ENCODE results near the gene RRN3. TPM values are rescaled to one million over a fixed set of nuclear protein-coding genes. Genes with fewer than 3 reads are reported as not detected.
"Not testable (repeated sequence)": the region's sequence is repeated elsewhere in the genome, so short reads cannot be mapped to it uniquely, and the experiment has no call there.

RRN3 gene
- total RNA-seq, 2 experiments from 2014 or later: 49.9 to 50.1 TPM

DNA sequence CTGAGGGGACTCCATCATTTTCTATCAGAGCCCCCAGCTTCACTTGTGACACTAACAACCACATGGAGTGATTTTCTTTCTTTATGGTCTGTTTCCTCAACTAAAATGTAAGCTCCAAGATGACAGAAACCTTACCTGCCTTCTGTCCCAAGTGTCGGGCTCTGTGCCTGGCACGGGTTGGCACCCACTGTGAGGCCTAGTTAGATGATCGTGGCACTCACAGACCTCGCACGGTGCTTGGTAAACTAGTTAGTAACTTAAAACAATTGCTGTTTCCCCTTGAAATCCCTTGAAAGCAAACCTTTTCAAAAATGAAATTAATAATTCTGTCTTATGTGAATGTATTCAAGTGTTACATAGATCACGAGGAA, 65.7 kb downstream of the RRN3 start:
- H3K4me1 Mint-ChIP-seq: not testable (repeated sequence)
- H3K27ac Mint-ChIP-seq: peak overlapping the region; percentile 31

DNA sequence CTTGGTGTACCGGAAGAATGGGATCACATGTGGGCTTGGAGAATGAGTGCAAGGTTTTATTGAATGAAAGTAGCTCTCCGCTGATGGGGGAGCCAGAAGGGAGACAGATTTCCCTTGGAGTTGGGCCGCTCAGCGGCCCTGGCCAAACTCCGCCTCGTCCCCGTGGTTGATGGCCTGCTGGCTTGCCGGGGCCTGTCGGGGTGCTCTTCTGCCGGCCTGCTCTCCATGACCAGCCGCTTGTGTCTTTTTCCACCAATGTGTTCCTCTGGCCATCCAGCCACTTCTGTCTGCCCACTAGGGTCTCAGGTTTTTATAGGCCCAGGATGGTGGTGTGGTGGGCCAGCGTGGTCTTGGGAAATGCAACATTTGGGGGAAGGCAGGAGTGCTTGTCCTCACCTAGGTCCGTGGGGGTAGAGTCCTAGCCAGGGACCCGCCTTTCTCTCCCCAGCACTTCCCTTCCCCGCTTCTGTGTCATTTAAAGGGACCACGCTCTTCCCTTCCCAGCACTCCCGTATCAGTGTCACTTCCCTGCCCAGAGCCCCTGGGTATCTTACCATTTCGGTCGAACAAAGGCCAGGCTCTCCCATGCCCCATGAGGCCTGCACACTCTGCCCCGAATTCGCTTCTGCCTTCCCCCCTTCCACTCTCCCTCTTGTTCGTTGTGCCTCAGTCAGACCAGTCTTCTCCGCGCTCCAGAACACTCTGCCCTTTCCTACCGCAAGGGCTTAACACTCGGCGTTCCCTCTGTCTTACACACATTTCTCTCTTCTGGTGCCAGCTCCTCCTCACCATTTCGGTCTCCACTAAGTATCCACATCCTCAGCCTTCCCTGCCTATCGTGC, 66.3 kb downstream of the RRN3 start:
- not testable (repeated sequence) for DNase-seq, H3K27me3 Mint-ChIP-seq, H3K4me1 Mint-ChIP-seq, H3K9me3 Mint-ChIP-seq, H3K4me3 Mint-ChIP-seq
- peaks cover 28% of the 10 kb centered on the region for H3K36me3 Mint-ChIP-seq
- H3K27ac Mint-ChIP-seq: peak overlapping the region; percentile 31

More for the DNA sequence above, 65.7 kb downstream of the RRN3 start:
- not testable (repeated sequence) for H3K4me3 Mint-ChIP-seq, DNase-seq, H3K9me3 Mint-ChIP-seq, H3K27me3 Mint-ChIP-seq
- peaks cover 25% of the 10 kb centered on the region for H3K36me3 Mint-ChIP-seq

DNA sequence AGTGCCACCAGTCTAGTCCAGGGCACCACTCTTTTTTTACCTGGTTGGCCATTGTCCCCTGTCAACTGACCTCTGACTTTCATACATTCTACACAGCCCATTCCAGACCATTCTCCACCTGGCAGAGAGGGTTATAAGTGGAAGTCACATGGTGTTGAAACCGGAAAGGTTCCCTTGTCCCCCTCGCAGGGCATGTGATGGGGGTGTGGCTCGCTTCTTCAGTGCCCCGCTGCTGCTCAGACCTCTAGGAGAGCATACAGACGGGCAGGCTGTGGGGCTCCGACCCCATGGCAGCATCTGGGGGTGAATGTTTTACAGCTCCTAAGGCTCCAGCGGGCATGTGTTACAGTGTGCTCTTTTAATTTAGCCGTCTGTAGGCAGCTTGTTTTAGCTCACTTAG, 67.0 kb downstream of the RRN3 start:
- H3K9me3 Mint-ChIP-seq, H3K4me3 Mint-ChIP-seq, DNase-seq, H3K4me1 Mint-ChIP-seq, H3K27me3 Mint-ChIP-seq, H3K27ac Mint-ChIP-seq: not testable (repeated sequence)
- H3K36me3 Mint-ChIP-seq: peaks cover 23% of the 10 kb centered on the region

DNA sequence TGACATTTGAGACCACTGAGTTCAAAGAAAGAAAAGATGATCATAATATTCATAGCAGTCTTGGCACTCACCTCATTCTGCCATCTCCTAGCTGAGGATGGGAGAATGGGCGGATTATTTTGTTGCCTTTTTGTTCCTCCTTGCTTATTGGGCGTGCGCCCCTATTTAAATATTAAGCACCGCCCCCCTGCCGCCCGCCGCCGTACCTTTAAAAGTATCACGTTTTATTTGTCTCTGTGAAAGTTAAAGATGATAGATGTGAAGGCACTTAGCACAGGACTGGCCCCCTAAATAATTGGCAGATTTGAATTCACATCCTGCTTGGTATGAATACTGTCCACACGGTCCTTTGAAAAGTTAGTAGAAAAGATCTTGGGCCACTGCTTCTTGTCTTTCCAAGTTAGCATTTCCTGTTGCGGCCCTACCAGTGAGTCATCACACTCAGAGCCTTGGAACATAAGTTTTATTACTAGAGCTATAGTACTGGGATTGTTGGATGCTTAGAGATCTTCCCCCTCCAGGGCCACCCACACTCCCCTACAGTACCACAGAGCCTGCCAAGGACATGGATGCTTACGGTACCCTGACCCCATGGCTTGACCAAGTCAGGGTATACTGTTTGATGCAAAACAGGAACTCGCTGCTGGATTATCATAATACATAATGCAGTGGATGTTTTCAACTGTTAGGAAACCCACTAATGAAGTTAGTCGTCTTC, 68.7 kb downstream of the RRN3 start:
- H3K27me3 Mint-ChIP-seq, H3K4me1 Mint-ChIP-seq, DNase-seq, H3K27ac Mint-ChIP-seq, H3K9me3 Mint-ChIP-seq, H3K4me3 Mint-ChIP-seq: not testable (repeated sequence)
- peaks cover 18% of the 10 kb centered on the region for H3K36me3 Mint-ChIP-seq

DNA sequence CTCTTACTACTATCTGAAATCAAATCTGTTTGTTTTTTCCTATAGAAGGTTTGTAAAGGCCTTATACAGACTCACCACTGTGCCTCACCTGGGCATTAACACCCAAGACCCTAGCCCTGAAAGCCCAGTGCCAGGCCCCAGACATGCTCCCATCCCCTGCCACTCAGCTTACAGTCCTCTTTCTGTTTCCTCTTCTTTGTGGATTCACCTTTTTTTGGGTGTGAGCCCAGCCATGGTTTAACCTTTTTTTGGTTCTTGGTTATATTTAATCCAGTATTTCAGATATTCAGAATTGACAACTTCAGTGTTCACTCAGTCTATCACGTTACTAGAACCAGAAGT, 69.2 kb downstream of the RRN3 start:
- H3K9me3 Mint-ChIP-seq, H3K4me1 Mint-ChIP-seq, DNase-seq, H3K4me3 Mint-ChIP-seq, H3K27me3 Mint-ChIP-seq: not testable (repeated sequence)
- H3K27ac Mint-ChIP-seq: peak overlapping the region; percentile 4
- H3K36me3 Mint-ChIP-seq: peaks cover 18% of the 10 kb centered on the region

DNA sequence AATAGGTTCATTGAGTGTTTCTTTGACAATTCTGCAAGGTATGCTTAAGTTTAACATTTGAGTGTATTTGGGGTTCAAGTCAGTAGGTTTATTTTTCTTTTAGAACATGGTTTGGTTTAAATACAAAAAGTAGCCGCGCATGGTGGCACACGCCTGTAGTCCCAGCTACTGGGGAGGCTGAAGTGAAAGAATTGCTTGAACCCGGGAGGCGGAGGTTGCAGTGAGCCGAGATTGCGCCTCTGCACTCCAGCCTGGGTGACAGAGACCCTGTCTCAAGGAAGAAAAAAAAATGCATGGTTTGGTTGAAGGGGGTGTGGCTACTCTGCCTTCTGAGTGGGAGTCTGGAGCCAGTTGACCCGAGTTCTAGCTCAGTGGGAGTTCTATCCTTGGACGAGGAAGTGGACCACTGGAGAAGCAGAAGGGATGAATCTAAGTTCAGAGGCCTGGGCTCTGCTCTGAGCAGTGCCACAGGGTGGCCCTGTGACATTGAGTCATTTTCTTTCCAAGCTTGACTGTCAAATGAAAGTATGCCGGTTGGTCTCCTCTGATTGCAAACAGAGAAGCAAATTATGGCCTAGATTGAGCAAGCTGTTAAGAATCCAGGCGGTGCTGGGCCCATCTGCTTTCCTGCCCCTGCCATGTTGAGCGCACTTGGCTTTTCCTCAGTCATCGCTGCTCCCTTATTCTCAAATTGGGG, 70.5 kb downstream of the RRN3 start:
- H3K4me3 Mint-ChIP-seq, H3K27me3 Mint-ChIP-seq, H3K27ac Mint-ChIP-seq, DNase-seq, H3K9me3 Mint-ChIP-seq, H3K4me1 Mint-ChIP-seq: not testable (repeated sequence)
- peaks cover 21% of the 10 kb centered on the region for H3K36me3 Mint-ChIP-seq

DNA sequence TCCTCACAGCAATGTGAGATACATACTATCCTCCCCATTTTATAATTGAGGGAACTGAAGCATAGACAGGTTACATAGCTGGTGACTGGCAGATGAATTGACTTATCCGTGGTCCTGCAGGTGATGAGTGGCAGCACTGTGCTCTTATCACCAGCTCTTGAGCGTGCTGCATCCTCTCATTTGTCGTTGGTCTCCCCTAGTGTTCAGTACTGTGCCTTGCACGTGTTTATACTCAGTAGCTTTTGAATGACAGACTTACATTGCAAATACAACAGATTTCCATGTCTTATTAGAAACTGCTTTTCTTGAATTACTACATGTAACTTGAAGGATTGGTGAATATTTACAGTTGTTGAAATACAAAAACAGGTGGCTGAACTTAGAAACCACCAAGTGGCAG, 71.9 kb downstream of the RRN3 start:
- H3K27ac Mint-ChIP-seq: not testable (repeated sequence)
- peaks cover 22% of the 10 kb centered on the region for H3K36me3 Mint-ChIP-seq

DNA sequence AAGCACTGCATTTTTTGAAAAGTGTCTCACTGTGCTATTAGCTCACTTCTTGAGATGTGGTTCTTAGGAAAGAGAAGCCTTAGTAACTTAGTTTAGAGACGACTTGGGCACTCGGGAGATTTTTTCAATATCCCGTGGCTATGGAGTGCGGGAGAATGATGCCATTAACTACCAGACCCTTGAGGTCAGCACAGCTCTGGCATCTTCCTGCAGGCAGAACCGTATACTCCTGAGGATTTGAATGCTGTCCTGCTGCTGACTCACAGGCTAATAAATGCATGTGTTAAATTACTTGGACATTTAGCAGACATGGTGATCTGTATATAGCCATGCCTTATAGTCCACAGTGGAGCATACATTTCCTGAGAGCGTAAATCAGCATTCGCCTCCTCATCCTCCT, 72.6 kb downstream of the RRN3 start:
- not testable (repeated sequence) for H3K27me3 Mint-ChIP-seq, H3K4me1 Mint-ChIP-seq, H3K27ac Mint-ChIP-seq, H3K9me3 Mint-ChIP-seq, DNase-seq, H3K4me3 Mint-ChIP-seq
- peaks cover 26% of the 10 kb centered on the region for H3K36me3 Mint-ChIP-seq

More for the DNA sequence above, 71.9 kb downstream of the RRN3 start:
- DNase-seq: peak; percentile 43
- H3K4me1 Mint-ChIP-seq, H3K9me3 Mint-ChIP-seq, H3K27me3 Mint-ChIP-seq, H3K4me3 Mint-ChIP-seq: not testable (repeated sequence)

DNA sequence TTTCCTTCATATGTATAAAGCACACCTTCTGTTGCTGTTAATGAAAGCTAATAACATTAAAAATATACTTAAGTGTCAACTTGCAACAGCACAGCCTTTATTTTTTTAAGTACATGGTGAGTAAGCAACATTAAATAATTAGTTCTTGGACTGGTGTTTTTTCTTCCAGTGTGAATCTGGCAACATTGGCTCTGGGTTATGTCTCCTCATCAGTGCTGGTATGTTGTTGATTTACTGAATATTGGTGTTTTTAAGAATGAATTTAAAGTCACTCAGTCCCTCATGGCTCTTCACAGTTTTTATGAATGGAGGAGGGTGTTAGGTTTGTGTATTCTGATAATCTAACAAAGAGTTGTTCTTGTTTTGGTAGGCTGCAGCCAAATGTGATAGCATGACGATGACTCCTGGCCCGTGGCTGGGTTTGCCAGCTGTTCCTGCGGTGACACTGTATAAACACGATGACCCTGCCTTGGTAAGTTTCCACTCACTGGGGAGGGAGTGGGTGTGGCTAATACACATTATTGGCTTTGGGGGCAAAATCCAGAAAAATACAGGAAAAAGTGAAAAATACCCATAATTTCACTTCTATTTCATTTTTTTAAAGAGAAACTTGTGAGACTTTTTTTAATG, 77.0 kb downstream of the RRN3 start:
- peaks cover 18% of the 10 kb centered on the region for H3K36me3 Mint-ChIP-seq

DNA sequence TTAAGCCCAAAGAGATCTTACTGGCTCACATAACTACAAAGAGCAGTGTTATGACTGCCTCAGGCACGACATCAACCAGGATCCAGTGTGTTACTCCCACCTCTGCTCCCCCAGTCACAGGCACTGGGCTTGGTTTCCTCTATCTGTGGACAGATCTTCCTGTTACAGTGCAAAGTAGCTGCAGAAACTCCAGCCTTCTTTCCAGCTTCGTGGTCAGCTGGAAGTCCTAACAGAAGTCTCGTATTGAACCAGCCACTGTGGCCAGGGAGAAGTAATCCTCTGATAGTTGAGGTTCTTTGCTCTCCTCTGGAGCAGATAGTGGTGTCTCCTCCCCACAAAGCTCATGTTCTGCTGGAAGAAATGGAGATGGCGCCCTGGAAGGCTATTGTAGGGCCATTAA, 77.7 kb downstream of the RRN3 start:
- Mint-ChIP-seq H3K36me3 (peaks cover 21% of the 10 kb centered on the region), H3K27ac (peak overlapping the region; percentile 40), H3K4me1 (peaks cover 15% of the 10 kb centered on the region)
- DNase-seq, H3K27me3 Mint-ChIP-seq, H3K4me3 Mint-ChIP-seq, H3K9me3 Mint-ChIP-seq: not testable (repeated sequence)

More for the DNA sequence above, 77.0 kb downstream of the RRN3 start:
- DNase-seq, H3K27ac Mint-ChIP-seq, H3K9me3 Mint-ChIP-seq, H3K27me3 Mint-ChIP-seq, H3K4me3 Mint-ChIP-seq: not testable (repeated sequence)
- peaks cover 14% of the 10 kb centered on the region for H3K4me1 Mint-ChIP-seq

DNA sequence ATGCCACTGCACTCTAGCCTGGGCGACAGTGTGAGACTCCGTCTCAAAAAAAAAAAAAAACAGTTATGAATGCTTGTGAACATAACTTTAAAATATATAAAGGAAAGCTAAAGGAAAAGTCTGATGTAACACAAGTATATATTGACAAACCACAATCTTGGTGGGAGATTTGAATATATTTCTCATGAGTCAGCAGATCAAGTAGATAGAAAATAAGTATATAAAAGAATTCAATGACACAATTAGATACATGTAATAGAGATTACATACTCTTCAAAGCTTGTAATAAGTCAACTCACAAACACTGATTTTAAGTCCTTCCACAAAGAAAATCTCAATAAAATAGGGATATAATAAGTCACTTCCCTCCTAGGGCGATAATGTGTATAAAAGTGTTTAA, 78.4 kb downstream of the RRN3 start:
- H3K4me3 Mint-ChIP-seq, DNase-seq, H3K27me3 Mint-ChIP-seq, H3K9me3 Mint-ChIP-seq: not testable (repeated sequence)
- Mint-ChIP-seq H3K36me3 (peaks cover 22% of the 10 kb centered on the region), H3K4me1 (peaks cover 15% of the 10 kb centered on the region), H3K27ac (peak overlapping the region; percentile 40)

DNA sequence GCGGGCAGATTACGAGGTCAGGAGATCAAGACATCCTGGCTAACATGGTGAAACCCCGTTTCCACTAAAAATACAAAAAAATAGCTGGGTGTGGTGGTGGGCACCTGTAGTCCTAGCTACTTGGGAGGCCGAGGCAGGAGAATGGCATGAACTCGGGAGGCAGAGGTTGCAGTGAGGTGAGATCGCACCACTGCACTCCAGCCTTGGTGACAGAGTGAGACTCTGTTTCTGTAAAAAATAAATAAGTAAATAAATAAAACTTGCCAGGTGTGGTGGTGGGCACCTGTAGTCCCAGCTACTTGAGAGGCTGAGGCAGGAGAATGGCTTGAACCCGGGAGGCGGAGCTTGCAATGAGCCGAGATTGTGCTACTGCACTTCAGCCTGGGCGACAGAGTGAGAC, 81.1 kb downstream of the RRN3 start:
- H3K4me1 Mint-ChIP-seq: peaks cover 15% of the 10 kb centered on the region
- H3K27ac Mint-ChIP-seq, H3K27me3 Mint-ChIP-seq, H3K4me3 Mint-ChIP-seq, H3K9me3 Mint-ChIP-seq, DNase-seq: not testable (repeated sequence)
- peaks cover 21% of the 10 kb centered on the region for H3K36me3 Mint-ChIP-seq
